Natural killer cell (primary cell): ENCODE results near the gene DOHH. TPM values are rescaled to one million over a fixed set of nuclear protein-coding genes. Genes with fewer than 3 reads are reported as not detected.
"Not testable (repeated sequence)": the region's sequence is repeated elsewhere in the genome, so short reads cannot be mapped to it uniquely, and the experiment has no call there.

Experiments
- ATAC-seq, 3 donors: fragments of 150-1000 bp in 2 of 3; fragments of 200-7000 bp in 1 of 3; cut with Tn5 transposase; 1 replicate in 1 of 3; 2 replicates in 2 of 3; pipeline ENCODE4 v1.10.0; 2021; ENCODE audit warnings: mild to moderate bottlenecking in 2 of 3, moderate library complexity in 2 of 3
- DNase-seq, 2 donors: peaks; one replicate each; pipeline versions ENCODE4 v3.0.0 to v3.0.0-alpha.2; 2013 to 2021; ENCODE audit warnings: mixed read lengths in 1 of 2
- H3K27ac ChIP-seq: one replicate; pipeline ENCODE4 v1.5.1; 2013; ENCODE audit warnings: mild to moderate bottlenecking, low read length
- H3K27me3 ChIP-seq: one replicate; pipeline ENCODE4 v1.6.1; 2013; ENCODE audit warnings: low read length; ENCODE audit not compliant: control insufficient read depth, insufficient read depth
- H3K36me3 ChIP-seq: one replicate; pipeline ENCODE4 v1.6.1; 2013; ENCODE audit warnings: low read length; ENCODE audit not compliant: control insufficient read depth, insufficient read depth
- H3K4me1 ChIP-seq: one replicate; pipeline ENCODE4 v1.6.1; 2013; ENCODE audit warnings: low read length; ENCODE audit not compliant: control insufficient read depth, insufficient read depth
- H3K4me3 ChIP-seq: one replicate; pipeline ENCODE4 v1.5.1; 2013; ENCODE audit warnings: low read length
- H3K9me3 ChIP-seq: one replicate; pipeline ENCODE4 v1.6.1; 2013; ENCODE audit warnings: low read length; ENCODE audit not compliant: control insufficient read depth, insufficient read depth
- H3K27ac Mint-ChIP-seq, 2 donors: one replicate each; pipeline ENCODE4 v1.8.0; 2022; ENCODE audit warnings: mild to moderate bottlenecking in 2 of 2, mixed read lengths in 2 of 2, moderate library complexity in 1 of 2
- H3K27me3 Mint-ChIP-seq, 2 donors: one replicate each; pipeline ENCODE4 v1.8.0; 2022; ENCODE audit warnings: low read depth in 2 of 2, mixed read lengths in 2 of 2
- H3K36me3 Mint-ChIP-seq: one replicate; pipeline ENCODE4 v1.8.0; 2022; ENCODE audit warnings: mixed read lengths
- H3K4me1 Mint-ChIP-seq, 2 donors: one replicate each; pipeline ENCODE4 v1.8.0; 2022; ENCODE audit warnings: mixed read lengths in 2 of 2
- H3K4me3 Mint-ChIP-seq: one replicate; pipeline ENCODE4 v1.8.0; 2022; ENCODE audit warnings: mild to moderate bottlenecking, moderate library complexity, mixed read lengths
- H3K9me3 Mint-ChIP-seq, 2 donors: one replicate each; pipeline ENCODE4 v1.8.0; 2022; ENCODE audit warnings: mixed read lengths in 2 of 2
- WGBS: methylation state at CpG from one replicate; pipeline ENCODE4 v1.1.7; 2013; ENCODE audit warnings: missing lambda C conversion rate; ENCODE audit not compliant: insufficient coverage; 5-methylcytosine and 5-hydroxymethylcytosine counted together
- intact Hi-C: fragments of 100-400 bp; cut with micrococcal nuclease; formaldehyde crosslinking; loops from one replicate; pipeline ENCODE4 v1.14.2; 2022
- total RNA-seq, 4 donors: library from RNA; stranded (reverse); fragments of 120-200 nt in 1 of 4; gene quantifications; one replicate each; pipeline versions ENCODE4 v1.2.3 to v1.2.4, GENCODE V29; 2013 to 2022
- TF ChIP-seq, protein P1 (sequence below): fragments of 200-600 bp; IDR thresholded peaks from one replicate; pipeline ENCODE4 v1.8.0; 2022; ENCODE audit warnings: antibody characterized with exemption

The DOHH gene
- total RNA-seq, 3 donors from 2014 or later (not counting 1 experiment from before 2014, with no cell fraction given): 4.5 to 5.9 (median 4.6) TPM

DNA sequence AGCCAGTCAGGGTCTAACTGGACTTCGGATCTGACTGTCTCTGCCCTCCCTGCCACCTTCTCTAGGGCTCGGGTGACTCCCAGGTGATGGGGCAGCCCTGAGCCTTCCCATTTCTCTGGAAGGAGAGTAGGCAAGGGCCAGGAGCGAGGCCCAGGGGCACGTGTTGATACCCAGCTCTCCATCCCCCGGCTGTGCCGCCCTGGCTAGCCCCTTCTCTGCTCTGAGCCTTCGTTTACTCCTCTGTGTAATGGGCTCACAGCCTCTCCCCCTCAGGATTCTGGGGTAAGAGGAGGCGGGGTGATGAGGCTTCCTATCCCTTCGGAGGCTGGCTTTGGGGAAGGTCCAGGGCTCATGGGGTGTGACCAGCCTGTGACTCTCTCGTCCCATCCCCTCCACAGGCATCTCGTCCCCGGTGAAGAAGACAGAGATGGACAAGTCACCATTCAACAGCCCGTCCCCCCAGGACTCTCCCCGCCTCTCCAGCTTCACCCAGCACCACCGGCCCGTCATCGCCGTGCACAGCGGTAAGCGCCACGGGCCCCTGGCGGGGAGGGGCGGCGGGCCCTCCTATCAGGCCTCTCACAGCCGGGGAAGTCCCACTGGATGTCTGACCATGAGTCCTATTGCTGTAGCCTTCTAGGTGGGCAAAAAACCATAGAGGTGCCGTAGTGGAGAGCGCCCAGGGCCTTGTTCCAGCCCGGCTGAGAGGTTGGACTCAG, 51.7 kb downstream of the DOHH start:
- DNase-seq: no peak
- no peak overlapping the region for H3K4me3 ChIP-seq
- no peaks in the 10 kb centered on the region for H3K9me3 Mint-ChIP-seq
- H3K27me3 Mint-ChIP-seq: no peaks in the 10 kb centered on the region
- WGBS: 96% methylated on average over 27 of the region's 28 CpGs
- H3K4me1 ChIP-seq: no peaks in the 10 kb centered on the region
- no peak overlapping the region for H3K4me3 Mint-ChIP-seq
- H3K36me3 ChIP-seq: peaks cover 17% of the 10 kb centered on the region
- H3K27ac Mint-ChIP-seq: no peak overlapping the region
- intact Hi-C loops: no loop called here
- H3K4me1 Mint-ChIP-seq: peaks cover 9% of the 10 kb centered on the region in 2 donors
- no peaks in the 10 kb centered on the region for H3K9me3 ChIP-seq
- TF ChIP-seq, protein P1, sequence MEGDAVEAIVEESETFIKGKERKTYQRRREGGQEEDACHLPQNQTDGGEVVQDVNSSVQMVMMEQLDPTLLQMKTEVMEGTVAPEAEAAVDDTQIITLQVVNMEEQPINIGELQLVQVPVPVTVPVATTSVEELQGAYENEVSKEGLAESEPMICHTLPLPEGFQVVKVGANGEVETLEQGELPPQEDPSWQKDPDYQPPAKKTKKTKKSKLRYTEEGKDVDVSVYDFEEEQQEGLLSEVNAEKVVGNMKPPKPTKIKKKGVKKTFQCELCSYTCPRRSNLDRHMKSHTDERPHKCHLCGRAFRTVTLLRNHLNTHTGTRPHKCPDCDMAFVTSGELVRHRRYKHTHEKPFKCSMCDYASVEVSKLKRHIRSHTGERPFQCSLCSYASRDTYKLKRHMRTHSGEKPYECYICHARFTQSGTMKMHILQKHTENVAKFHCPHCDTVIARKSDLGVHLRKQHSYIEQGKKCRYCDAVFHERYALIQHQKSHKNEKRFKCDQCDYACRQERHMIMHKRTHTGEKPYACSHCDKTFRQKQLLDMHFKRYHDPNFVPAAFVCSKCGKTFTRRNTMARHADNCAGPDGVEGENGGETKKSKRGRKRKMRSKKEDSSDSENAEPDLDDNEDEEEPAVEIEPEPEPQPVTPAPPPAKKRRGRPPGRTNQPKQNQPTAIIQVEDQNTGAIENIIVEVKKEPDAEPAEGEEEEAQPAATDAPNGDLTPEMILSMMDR: no peak
- no peak for ATAC-seq
- no peaks in the 10 kb centered on the region for H3K36me3 Mint-ChIP-seq
- no peaks in the 10 kb centered on the region for H3K27me3 ChIP-seq
- H3K27ac ChIP-seq: no peak overlapping the region

DNA sequence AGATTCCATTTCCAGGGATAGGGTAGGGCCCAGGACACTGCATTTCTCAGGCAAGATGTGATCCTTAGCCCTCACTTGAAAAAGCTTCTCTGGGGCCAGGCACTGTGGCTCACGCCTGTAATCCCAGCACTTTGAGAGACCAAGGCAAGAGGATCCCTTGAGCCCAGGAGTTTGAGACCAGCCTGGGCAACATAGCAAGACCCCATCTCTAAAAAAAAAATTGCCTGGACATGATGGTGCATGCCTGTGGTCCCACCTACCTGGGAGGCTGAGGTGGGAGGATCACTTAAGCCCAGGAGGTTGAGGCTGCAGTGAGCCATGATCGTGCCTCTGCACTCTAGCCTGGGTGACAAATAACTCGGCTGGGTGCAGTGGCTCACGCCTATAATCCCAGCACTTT, 53.8 kb downstream of the DOHH start:
- H3K4me3 Mint-ChIP-seq, H3K9me3 ChIP-seq, H3K27me3 Mint-ChIP-seq, H3K4me1 ChIP-seq, H3K36me3 ChIP-seq, H3K9me3 Mint-ChIP-seq, H3K27ac ChIP-seq, DNase-seq, ATAC-seq, H3K27me3 ChIP-seq, intact Hi-C loops, H3K36me3 Mint-ChIP-seq, H3K27ac Mint-ChIP-seq, H3K4me3 ChIP-seq: not testable (repeated sequence)
- 97% methylated on average over 4 of the region's 4 CpGs for WGBS
- peaks cover 11 to 12% of the 10 kb centered on the region in 2 donors for H3K4me1 Mint-ChIP-seq

DNA sequence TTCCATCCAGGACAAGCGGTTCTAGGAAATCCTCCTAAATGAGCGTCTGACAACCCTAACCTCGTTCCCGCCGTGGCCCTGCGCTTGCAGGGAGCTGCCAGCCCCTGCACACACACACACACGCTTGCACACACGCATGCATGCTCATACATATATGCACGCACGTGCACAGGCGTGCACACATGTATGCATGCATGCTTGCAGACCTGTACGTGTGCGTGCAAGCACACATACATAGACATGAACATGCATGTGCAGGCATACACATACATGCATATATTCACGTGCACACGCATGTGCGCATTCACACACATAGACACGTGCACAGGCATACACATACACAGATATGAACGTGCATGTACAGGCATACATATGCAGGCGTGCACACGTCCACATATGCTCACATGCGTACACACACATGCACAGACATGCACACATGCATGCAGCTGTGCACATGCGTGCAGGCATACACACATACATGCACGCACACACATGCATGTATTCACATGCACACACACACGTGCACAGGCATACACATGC, 55.7 kb downstream of the DOHH start:
- peaks cover 11 to 12% of the 10 kb centered on the region in 2 donors for H3K4me1 Mint-ChIP-seq
- DNase-seq (no peak), ATAC-seq (no peak)
- Histone ChIP-seq H3K4me3 (no peak overlapping the region), H3K27ac (no peak overlapping the region), H3K4me1 (no peaks in the 10 kb centered on the region), H3K27me3 (no peaks in the 10 kb centered on the region), H3K36me3 (peaks cover 5% of the 10 kb centered on the region), H3K9me3 (no peaks in the 10 kb centered on the region)
- TF ChIP-seq, protein P1: no peak
- 83% methylated on average over 24 of the region's 24 CpGs for WGBS
- intact Hi-C loops: no loop called here
- no peaks in the 10 kb centered on the region for H3K36me3 Mint-ChIP-seq
- no peaks in the 10 kb centered on the region for H3K27me3 Mint-ChIP-seq
- H3K27ac Mint-ChIP-seq: no peak overlapping the region
- peak overlapping the region; percentile 77 for H3K4me3 Mint-ChIP-seq
- H3K9me3 Mint-ChIP-seq: no peaks in the 10 kb centered on the region

DNA sequence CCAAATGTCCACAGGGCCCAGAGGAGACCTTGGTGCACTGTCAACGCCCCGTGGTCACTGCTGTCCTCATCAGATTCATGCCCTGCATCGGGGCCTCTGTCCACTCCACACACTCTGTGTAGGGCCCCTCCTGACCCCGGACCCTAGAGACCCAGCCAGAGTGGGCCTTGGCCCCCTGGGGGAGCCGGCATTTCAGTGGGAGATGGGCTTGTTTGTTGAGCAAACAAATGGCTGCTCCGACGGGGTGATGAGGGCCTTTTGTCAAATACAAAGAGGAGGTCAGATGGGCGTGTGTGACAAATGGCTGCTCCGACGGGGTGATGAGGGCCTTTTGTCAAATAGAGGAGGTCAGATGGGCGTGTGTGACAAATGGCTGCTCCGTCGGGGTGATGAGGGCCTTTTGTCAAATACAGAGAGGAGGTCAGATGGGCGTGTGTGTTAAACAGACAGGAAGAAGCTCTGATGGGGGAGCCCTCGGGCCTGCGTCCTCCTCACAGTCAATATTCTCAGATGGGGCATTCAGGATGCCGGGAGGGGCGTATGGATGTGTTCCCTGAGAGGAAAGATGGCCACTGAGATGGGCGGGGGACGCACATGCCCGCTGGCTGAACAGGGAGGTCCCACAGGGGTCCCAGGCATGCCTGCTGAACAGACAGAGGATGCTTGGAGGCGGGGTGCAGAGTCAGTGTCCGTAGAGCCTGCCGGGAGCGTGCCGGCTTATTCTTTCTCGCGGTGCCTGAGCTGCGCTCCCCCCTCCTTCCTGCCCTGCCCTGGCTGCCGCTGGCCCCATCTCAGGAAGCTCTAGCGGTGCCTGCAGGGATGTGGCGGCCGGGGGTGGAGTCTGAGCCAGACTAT, 56.4 kb downstream of the DOHH start:
- ATAC-seq (peak in 2 of 3 donors; percentile 53 to 57), DNase-seq (no peak)
- Mint-ChIP-seq H3K9me3 (no peaks in the 10 kb centered on the region), H3K4me3 (peak overlapping the region; percentile 77), H3K27ac (peak overlapping the region; percentile 50 to 78), H3K27me3 (no peaks in the 10 kb centered on the region), H3K4me1 (peaks cover 11 to 12% of the 10 kb centered on the region in 2 donors), H3K36me3 (no peaks in the 10 kb centered on the region)
- TF ChIP-seq, protein P1: no peak
- H3K27ac ChIP-seq: no peak overlapping the region
- no peaks in the 10 kb centered on the region for H3K4me1 ChIP-seq
- no peaks in the 10 kb centered on the region for H3K9me3 ChIP-seq
- H3K27me3 ChIP-seq: no peaks in the 10 kb centered on the region
- intact Hi-C loops: no loop called here
- H3K4me3 ChIP-seq: no peak overlapping the region
- 57% methylated on average over 33 of the region's 33 CpGs for WGBS
- peaks cover 3% of the 10 kb centered on the region for H3K36me3 ChIP-seq
